Tibial artery (tissue), 4 donors: ENCODE results near the gene AKR7A2.
"Not testable (repeated sequence)": the region's sequence is repeated elsewhere in the genome, so short reads cannot be mapped to it uniquely, and the experiment has no call there.

Experiments
- DNase-seq, 2 donors: peaks; one replicate each; pipeline ENCODE4 v3.0.0-alpha.2; 2019
- H3K27ac ChIP-seq, 2 donors: fragments of 200-600 bp; sonication (generic) in 1 of 2; 1 replicate in 1 of 2; 2 replicates in 1 of 2; pipeline ENCODE4 v1.5.1; 2018 to 2019; ENCODE audit warnings: mild to moderate bottlenecking in 1 of 2
- H3K27me3 ChIP-seq, 2 donors: fragments of 200-600 bp; sonication (generic) in 1 of 2; one replicate each; pipeline versions ENCODE4 v1.5.1 to v1.6.0; 2016 to 2019
- H3K36me3 ChIP-seq, 3 donors: fragments of 200-600 bp; sonication (generic) in 2 of 3; one replicate each; pipeline ENCODE4 v1.5.1; 2016 to 2019; ENCODE audit warnings: mild to moderate bottlenecking in 2 of 3
- H3K4me1 ChIP-seq, 4 donors: fragments of 200-600 bp; sonication (generic) in 2 of 4; 1 replicate in 3 of 4; 2 replicates in 1 of 4; pipeline ENCODE4 v1.5.1; 2016 to 2019
- H3K4me3 ChIP-seq, 2 donors: fragments of 200-600 bp; sonication (generic) in 1 of 2; 1 replicate in 1 of 2; 2 replicates in 1 of 2; pipeline ENCODE4 v1.5.1; 2018 to 2019; ENCODE audit warnings: mild to moderate bottlenecking in 2 of 2
- H3K9me3 ChIP-seq, 3 donors: fragments of 200-600 bp; sonication (generic) in 1 of 3; one replicate each; pipeline ENCODE4 v1.5.1; 2016 to 2019
- CTCF ChIP-seq, 2 experiments: fragments of 200-600 bp in 1 of 2; fragments of 450-650 bp in 1 of 2; IDR thresholded peaks; one replicate each; pipeline ENCODE4 v1.5.1; 2017 to 2019; ENCODE audit warnings: antibody characterized with exemption in 2 of 2, mild to moderate bottlenecking in 1 of 2, moderate library complexity in 1 of 2
- intact Hi-C: fragments of 100-400 bp; cut with DNase I; formaldehyde crosslinking; loops from one replicate; pipeline ENCODE4 v1.15.0; 2023; ENCODE audit warnings: low total_unique reads

AKR7A2 gene

DNA sequence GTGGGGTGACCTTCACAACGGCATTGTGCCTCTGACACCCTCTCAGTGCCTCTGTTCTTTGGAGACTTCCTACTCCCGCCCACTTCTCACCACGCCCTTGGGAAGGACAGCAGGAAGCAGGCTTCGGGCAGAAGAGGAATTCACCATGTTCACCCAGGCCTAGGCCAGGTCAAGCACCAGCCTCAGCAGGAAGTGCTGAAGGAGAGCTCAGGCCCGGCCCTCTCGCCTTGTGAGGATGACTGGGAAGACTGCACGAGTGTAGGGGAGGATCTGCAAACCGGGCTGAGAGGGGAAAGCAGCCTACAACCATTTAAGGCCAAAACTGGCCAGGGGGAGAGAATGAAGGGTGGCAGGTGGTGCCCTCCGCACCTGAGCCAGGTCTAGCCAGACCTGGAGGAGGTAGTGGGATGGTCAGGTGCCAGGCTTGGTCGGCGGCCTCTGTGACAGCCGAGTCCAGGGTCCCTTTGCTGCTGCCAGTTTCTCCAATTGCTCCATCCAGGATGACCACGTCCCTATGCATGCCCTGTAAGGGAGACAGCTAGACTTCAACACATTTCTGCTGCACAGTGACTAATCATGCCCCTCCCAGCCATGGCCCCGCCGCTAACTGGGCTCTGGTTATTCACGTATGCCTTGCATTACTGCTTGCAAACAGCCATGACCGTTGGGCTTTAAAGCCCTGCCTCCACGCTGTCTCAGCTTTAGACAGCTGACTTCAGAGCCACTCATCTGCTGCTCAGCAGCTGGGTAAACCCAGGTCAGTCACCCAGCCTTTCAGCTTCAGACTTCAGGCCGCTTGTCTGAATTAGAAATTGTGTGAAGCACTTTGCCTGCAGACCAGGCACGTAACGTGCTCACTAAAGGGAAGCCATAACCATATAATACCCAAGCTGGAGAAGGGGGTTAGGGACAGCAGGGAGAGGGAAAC lies 51.5 kb downstream of the AKR7A2 start:
- DNase-seq: no peak
- Histone ChIP-seq H3K9me3 (no peaks in the 10 kb centered on the region), H3K36me3 (peaks cover 39 to 56% (median 45%) of the 10 kb centered on the region in 3 donors), H3K4me1 (no peaks in the 10 kb centered on the region), H3K4me3 (no peak overlapping the region), H3K27ac (no peak overlapping the region), H3K27me3 (no peaks in the 10 kb centered on the region)
- TF ChIP-seq CTCF (IDR thresholded peaks at IDR 0.05): no peak
- intact Hi-C loops: no loop called here

DNA sequence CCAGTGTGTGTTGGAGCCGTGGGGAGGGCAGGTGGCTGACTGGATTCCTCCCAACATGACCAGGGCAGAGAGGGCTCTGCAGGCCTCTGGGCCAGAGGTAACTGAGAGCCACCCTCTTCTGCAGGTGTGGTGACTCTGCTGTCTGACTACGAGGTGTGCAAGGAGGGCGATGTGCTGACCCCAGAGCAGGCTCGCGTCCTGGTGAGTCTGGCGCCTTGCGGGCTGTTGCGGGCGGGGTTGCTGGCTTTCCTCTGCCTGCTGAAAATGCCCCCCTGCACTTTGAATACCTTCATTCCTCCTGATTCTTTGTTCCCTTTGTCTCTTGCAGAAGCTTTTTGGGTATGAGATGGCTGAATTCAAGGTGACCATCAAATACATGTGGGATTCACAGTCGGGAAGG lies 53.6 kb downstream of the AKR7A2 start:
- peaks cover 43 to 62% (median 45%) of the 10 kb centered on the region in 3 donors for H3K36me3 ChIP-seq
- no peaks in the 10 kb centered on the region for H3K27me3 ChIP-seq
- H3K4me3 ChIP-seq: no peak overlapping the region
- H3K9me3 ChIP-seq: no peaks in the 10 kb centered on the region
- peaks cover 0 to 6% (median 4%) of the 10 kb centered on the region in 4 donors for H3K4me1 ChIP-seq
- TF ChIP-seq CTCF (IDR thresholded peaks at IDR 0.05): no peak
- intact Hi-C loops: loop anchor here (2.0 kb wide), 1 partner anchor 34 kb away; no protein-coding TSS in a partner anchor
- no peak overlapping the region for H3K27ac ChIP-seq
- no peak for DNase-seq

- H3K36me3 ChIP-seq: peaks cover 43 to 62% (median 45%) of the 10 kb centered on the region in 3 donors
Measured at GRCh38 chr1:19257178-19257914, 54.6 kb downstream of the AKR7A2 start.

GRCh38 chr1:19256301-19256700 lies 55.6 kb downstream of the AKR7A2 start:
- DNase-seq, intact Hi-C loops, H3K9me3 ChIP-seq, H3K27ac ChIP-seq, H3K4me3 ChIP-seq, H3K27me3 ChIP-seq: not testable (repeated sequence)
- peaks cover 0 to 20% (median 15%) of the 10 kb centered on the region in 4 donors for H3K4me1 ChIP-seq
- H3K36me3 ChIP-seq: peaks cover 43 to 62% (median 45%) of the 10 kb centered on the region in 3 donors

More at GRCh38 chr1:19257178-19257914, 54.6 kb downstream of the AKR7A2 start:
- H3K9me3 ChIP-seq: no peaks in the 10 kb centered on the region
- DNase-seq: no peak
- no peak overlapping the region for H3K27ac ChIP-seq
- peaks cover 0 to 16% (median 13%) of the 10 kb centered on the region in 4 donors for H3K4me1 ChIP-seq
- intact Hi-C loops: no loop called here
- TF ChIP-seq CTCF (IDR thresholded peaks at IDR 0.05): no peak
- no peaks in the 10 kb centered on the region for H3K27me3 ChIP-seq
- H3K4me3 ChIP-seq: no peak overlapping the region

GRCh38 chr1:19255288-19255687 lies 56.7 kb downstream of the AKR7A2 start:
- intact Hi-C loops: no loop called here
- peaks cover 43 to 55% (median 43%) of the 10 kb centered on the region in 3 donors for H3K36me3 ChIP-seq

More at GRCh38 chr1:19255288-19255687, 56.7 kb downstream of the AKR7A2 start:
- H3K27ac ChIP-seq: no peak overlapping the region
- no peak for DNase-seq
- H3K4me1 ChIP-seq: peaks cover 0 to 29% (median 23%) of the 10 kb centered on the region in 4 donors
- no peaks in the 10 kb centered on the region for H3K9me3 ChIP-seq
- no peak for TF ChIP-seq CTCF (IDR thresholded peaks at IDR 0.05)
- H3K27me3 ChIP-seq: no peaks in the 10 kb centered on the region
- no peak overlapping the region for H3K4me3 ChIP-seq
